Activated naive CD8-positive, alpha-beta T cell treated with anti-CD3 and anti-CD28 coated beads, Interleukin-2, amount 10 ng/mL, durations not matched to agents 7 days and 5 days (primary cell): ENCODE measurements around the gene SH2D5. TPM values are rescaled to one million over a fixed set of nuclear protein-coding genes. Genes with fewer than 3 reads are reported as not detected.

Experiments
- total RNA-seq, 2 experiments: library from RNA; stranded (reverse); gene quantifications; one replicate each; pipeline ENCODE4 v1.2.3, GENCODE V29; 2021

Gene SH2D5
- total RNA-seq, 2 experiments from 2014 or later = 0.11 to 0.14 TPM

Other genes with a start within 250 kb of the SH2D5 start
- 1 to 10 TPM; 2.8 to 3.0 TPM for gene CAMK2N1, start 246.5 kb downstream of the SH2D5 start, total RNA-seq
- 10 to 100 TPM; 17.1 to 19.8 TPM for gene MUL1, start 224.6 kb downstream of the SH2D5 start, total RNA-seq
- gene FAM43B, start 180.1 kb downstream of the SH2D5 start, total RNA-seq = not detected
- gene CDA, start 143.6 kb downstream of the SH2D5 start, total RNA-seq = not detected
- 10 to 100 TPM in 1 of 2 experiments, 1 to 10 TPM in 1; 9.4 to 10.3 TPM for gene PINK1, start 99.2 kb downstream of the SH2D5 start, total RNA-seq
- 100 to 1,000 TPM; 131 to 134 TPM for gene DDOST, start 71.3 kb downstream of the SH2D5 start, total RNA-seq
- gene KIF17, start 14.7 kb downstream of the SH2D5 start, total RNA-seq = not detected
- gene HP1BP3, start 54.6 kb upstream of the SH2D5 start, total RNA-seq = 100 to 1,000 TPM; 313 to 324 TPM